ENCODE results near the gene PAOX.

PAOX gene

GRCh38 chr10:133440633-133441285 lies 61.7 kb downstream of the PAOX start:
- Mint-ChIP-seq H3K4me1 (ENCODE audit: low read depth) (peaks cover 26% of the 10 kb centered on the region), H3K4me3 (no peak overlapping the region), H3K9me3 (no peaks in the 10 kb centered on the region), H3K36me3 (ENCODE audit: low read depth) (no peaks in the 10 kb centered on the region), H3K27me3 (peaks cover 5% of the 10 kb centered on the region), H3K27ac (no peak overlapping the region)
